IMR-90 (cell line): ENCODE results near the gene LRRTM4. TPM values are rescaled to one million over a fixed set of nuclear protein-coding genes. Genes with fewer than 3 reads are reported as not detected.

ENCODE experiments used
- ATAC-seq: fragments of 200-7000 bp; cut with Tn5 transposase; 2 replicates; pipeline ENCODE4 v1.9.1; 2020; ENCODE audit warnings: low read depth, mild to moderate bottlenecking, moderate library complexity
- BruUV-seq: library from RNA; stranded (reverse); fragments of 400-500 nt; replicated peaks from 2 replicates; lab custom pipeline; 2021; lab: Mats Ljungman, UMichigan
- CTCF ChIA-PET: fragments of 300-600 bp; formaldehyde crosslinking; extraction: SDS; loops from one replicate; lab custom pipeline; 2021; ENCODE audit warnings: antibody characterized with exemption; lab: Yijun Ruan, JAX
- POLR2A ChIA-PET: fragments of 300-600 bp; sonication (Branson Sonifier 250); formaldehyde crosslinking; loops from one replicate; lab custom pipeline; 2022; ENCODE audit warnings: antibody characterized with exemption; ENCODE audit not compliant: unreplicated experiment; lab: Charles Lee
- DNase-seq: peaks from one replicate; pipeline ENCODE4 v3.0.0; 2013
- H2AFZ ChIP-seq: replicated peaks from 2 replicates; pipeline ENCODE3; 2013; ENCODE audit warnings: low read length, mild to moderate bottlenecking; ENCODE audit not compliant: poor library complexity
- H2AK5ac ChIP-seq: 2 replicates; pipeline ENCODE4 v1.6.1; 2013; ENCODE audit warnings: low read depth, low read length, inconsistent platforms
- H2AK9ac ChIP-seq: replicated peaks from 2 replicates; pipeline ENCODE3; 2013; ENCODE audit warnings: mild to moderate bottlenecking, low read depth, low read length, moderate library complexity; ENCODE audit not compliant: poor library complexity
- H2BK120ac ChIP-seq: 2 replicates; pipeline ENCODE4 v1.6.1; 2013; ENCODE audit warnings: low read depth, low read length, inconsistent platforms
- H2BK15ac ChIP-seq: 3 replicates; pipeline ENCODE4 v1.6.1; 2013; ENCODE audit warnings: low read depth, low read length, inconsistent platforms
- H2BK20ac ChIP-seq: 2 replicates; pipeline ENCODE4 v1.6.1; 2013; ENCODE audit warnings: low read depth, mild to moderate bottlenecking, inconsistent platforms, low read length, moderate library complexity
- H2BK5ac ChIP-seq: 2 replicates; pipeline ENCODE4 v1.6.1; 2013; ENCODE audit warnings: mild to moderate bottlenecking, low read depth, low read length, inconsistent platforms; ENCODE audit not compliant: poor library complexity, severe bottlenecking
- H3K14ac ChIP-seq: replicated peaks from 2 replicates; pipeline ENCODE4 v1.6.1; 2013; ENCODE audit warnings: low read depth, low read length, inconsistent platforms
- H3K18ac ChIP-seq: 2 replicates; pipeline ENCODE4 v1.6.1; 2013; ENCODE audit warnings: low read depth, low read length, control low read depth
- H3K23ac ChIP-seq: 2 replicates; pipeline ENCODE4 v1.6.1; 2013; ENCODE audit warnings: low read depth, low read length, inconsistent platforms
- H3K27ac ChIP-seq: 2 replicates; pipeline ENCODE4 v1.5.1; 2013; ENCODE audit warnings: mild to moderate bottlenecking, control low read depth, low read length; ENCODE audit not compliant: insufficient read depth
- H3K27me3 ChIP-seq: 2 replicates; pipeline ENCODE4 v1.6.1; 2013; ENCODE audit warnings: low read length; ENCODE audit not compliant: control insufficient read depth, insufficient read depth
- H3K36me3 ChIP-seq: 2 replicates; pipeline ENCODE4 v1.6.1; 2013; ENCODE audit warnings: low read length, mixed read lengths; ENCODE audit not compliant: control insufficient read depth, insufficient read depth
- H3K4ac ChIP-seq: 2 replicates; pipeline ENCODE4 v1.6.1; 2013; ENCODE audit warnings: low read depth, low read length, inconsistent platforms
- H3K4me1 ChIP-seq: 2 replicates; pipeline ENCODE4 v1.6.1; 2013; ENCODE audit warnings: low read length, mixed read lengths; ENCODE audit not compliant: control insufficient read depth, insufficient read depth
- H3K4me2 ChIP-seq: 2 replicates; pipeline ENCODE4 v1.6.1; 2013; ENCODE audit warnings: low read depth, mild to moderate bottlenecking, control low read depth, low read length, moderate library complexity
- H3K4me3 ChIP-seq: 2 replicates; pipeline ENCODE4 v1.5.1; 2013; ENCODE audit warnings: low read depth, mild to moderate bottlenecking, control low read depth, low read length, moderate library complexity; ENCODE audit not compliant: insufficient read depth
- H3K56ac ChIP-seq: 2 replicates; pipeline ENCODE4 v1.6.1; 2013; ENCODE audit warnings: low read length, inconsistent platforms; ENCODE audit not compliant: insufficient read depth; ENCODE audit errors: extremely low read depth
- H3K79me1 ChIP-seq, 2 experiments: 2 replicates each; pipeline ENCODE4 v1.6.1; 2013; ENCODE audit warnings: low read length in 2 of 2, inconsistent platforms in 1 of 2, low read depth in 1 of 2
- H3K9ac ChIP-seq: 2 replicates; pipeline ENCODE4 v1.6.1; 2013; ENCODE audit warnings: low read depth, low read length, control low read depth
- H3K9me1 ChIP-seq: 2 replicates; pipeline ENCODE4 v1.6.1; 2013; ENCODE audit warnings: low read length, inconsistent platforms; ENCODE audit not compliant: insufficient read depth
- H3K9me3 ChIP-seq: 2 replicates; pipeline ENCODE4 v1.6.1; 2013; ENCODE audit warnings: low read length; ENCODE audit not compliant: control insufficient read depth, insufficient read depth
- H4K20me1 ChIP-seq: 2 replicates; pipeline ENCODE4 v1.6.1; 2013; ENCODE audit warnings: low read length, inconsistent platforms; ENCODE audit not compliant: insufficient read depth
- H4K5ac ChIP-seq: 2 replicates; pipeline ENCODE4 v1.6.1; 2013; ENCODE audit warnings: mild to moderate bottlenecking, low read depth, low read length, control low read depth
- H4K8ac ChIP-seq, 2 experiments: 2 replicates each; pipeline ENCODE4 v1.6.1; 2013; ENCODE audit warnings: low read depth in 2 of 2, low read length in 2 of 2, control low read depth in 1 of 2, inconsistent platforms in 1 of 2
- H4K91ac ChIP-seq: 2 replicates; pipeline ENCODE4 v1.6.1; 2013; ENCODE audit warnings: low read depth, low read length, inconsistent platforms; ENCODE audit not compliant: insufficient read depth
- BHLHE40 ChIP-seq: fragments of 150-350 bp; IDR thresholded peaks from 2 replicates; pipeline ENCODE4 v1.6.1; 2016; ENCODE audit warnings: mild to moderate bottlenecking, low read depth, low read length
- FOS ChIP-seq: fragments of 150-350 bp; IDR thresholded peaks from 2 replicates; pipeline ENCODE4 v1.6.1; 2016; ENCODE audit warnings: low read depth, low read length
- MAFK ChIP-seq: IDR thresholded peaks from 2 replicates; pipeline ENCODE4 v1.6.1; 2012; ENCODE audit warnings: low read depth, low read length, improper control_type of control experiment
- MAZ ChIP-seq: IDR thresholded peaks from 2 replicates; pipeline ENCODE4 v1.6.1; 2012; ENCODE audit warnings: low read depth, mild to moderate bottlenecking, low read length, improper control_type of control experiment, moderate library complexity, borderline replicate concordance
- NFE2L2 ChIP-seq: fragments of 150-350 bp; IDR thresholded peaks from 2 replicates; pipeline ENCODE4 v1.6.1; 2016; ENCODE audit warnings: low read depth, mild to moderate bottlenecking, low read length
- WGBS, 2 experiments: methylation state at CpG; one replicate each; pipeline versions ENCODE4 v1.1.5 to v1.1.7; 2013; ENCODE audit warnings: missing lambda C conversion rate in 2 of 2; ENCODE audit not compliant: insufficient read length in 1 of 2; ENCODE audit errors: extremely low coverage in 2 of 2; 5-methylcytosine and 5-hydroxymethylcytosine counted together
- dilution Hi-C: fragments of 300-500 bp; cut with HindIII; formaldehyde crosslinking; loops from one replicate; pipeline ENCODE4 v1.14.3; 2018; ENCODE audit warnings: low sequenced_read_pairs; ENCODE audit not compliant: unreplicated experiment
- in situ Hi-C: fragments of 300-500 bp; cut with MboI; formaldehyde crosslinking; loops from 3 replicates; pipeline ENCODE4 v1.14.3; 2019; ENCODE audit warnings: low sequenced_read_pairs, inconsistent platforms, mixed read lengths
- intact Hi-C: fragments of 100-400 bp; cut with micrococcal nuclease; formaldehyde crosslinking; loops from 2 replicates; pipeline ENCODE4 v1.10.0; 2022
- polyA plus RNA-seq, 3 experiments: library from polyadenylated mRNA; depleted of rRNA; stranded (reverse); fragments of >200 nt; gene quantifications; 2 replicates each; pipeline ENCODE4 v1.2.3, GENCODE V29; 2012; ENCODE audit warnings: low replicate concordance in 1 of 3
- total RNA-seq: library from RNA; depleted of rRNA; stranded (reverse); fragments of >200 nt; gene quantifications from 2 replicates; pipeline ENCODE4 v1.2.3, GENCODE V29; 2012
- TF ChIP-seq, protein P1 (sequence below): conservative IDR thresholded peaks from 2 replicates; pipeline ENCODE4 v1.5.1; 2012; ENCODE audit warnings: mild to moderate bottlenecking, low read depth, low read length, improper control_type of control experiment

Gene LRRTM4
- total and polyA plus RNA-seq, 2 of the 4 experiments (the other 2 are of a cell fraction): not detected

GRCh38 chr2:77566131-77566530, 44.0 kb upstream of the LRRTM4 start:
- H3K36me3 ChIP-seq: no peaks in the 10 kb centered on the region
- H3K23ac ChIP-seq: no peak overlapping the region
- CTCF ChIA-PET: no interaction called here
- H3K9ac ChIP-seq: no peak overlapping the region
- no peak for ATAC-seq
- H4K8ac ChIP-seq: no peak overlapping the region
- BruUV-seq: no TSS peak
- no peak overlapping the region for H2BK15ac ChIP-seq
- no peaks in the 10 kb centered on the region for H4K20me1 ChIP-seq
- H3K4me3 ChIP-seq: no peak overlapping the region
- H3K18ac ChIP-seq: no peak overlapping the region
- no peak overlapping the region for H4K91ac ChIP-seq
- no CpG with 5 or more reads among the region's 1 CpG for WGBS, 2 experiments
- no peaks in the 10 kb centered on the region for H3K79me1 ChIP-seq
- no peak overlapping the region for H3K27ac ChIP-seq
- H2BK120ac ChIP-seq: no peak overlapping the region
- POLR2A ChIA-PET: no interaction called here
- intact Hi-C loops: no loop called here
- no peak overlapping the region for H3K4me2 ChIP-seq
- no peak overlapping the region for H3K4ac ChIP-seq
- H3K9me1 ChIP-seq: no peaks in the 10 kb centered on the region
- H4K5ac ChIP-seq: no peak overlapping the region
- in situ Hi-C loops: no loop called here
- no peaks in the 10 kb centered on the region for H3K27me3 ChIP-seq
- H2AK5ac ChIP-seq: no peak overlapping the region
- no peaks in the 10 kb centered on the region for H3K4me1 ChIP-seq
- no peak overlapping the region for H2BK5ac ChIP-seq
- no peak overlapping the region for H2AK9ac ChIP-seq
- dilution Hi-C loops: no loop called here
- H3K9me3 ChIP-seq: peaks cover 4% of the 10 kb centered on the region; the same call in 1 of the 2 replicates
- no peak overlapping the region for H2BK20ac ChIP-seq
- H2AFZ ChIP-seq: no peak overlapping the region
- no peak for DNase-seq
- H3K56ac ChIP-seq: no peak overlapping the region
- H3K14ac ChIP-seq: no peak overlapping the region
- TF ChIP-seq MAFK: no peak
- no peak for TF ChIP-seq FOS
- no peak for TF ChIP-seq BHLHE40
- TF ChIP-seq, protein P1, sequence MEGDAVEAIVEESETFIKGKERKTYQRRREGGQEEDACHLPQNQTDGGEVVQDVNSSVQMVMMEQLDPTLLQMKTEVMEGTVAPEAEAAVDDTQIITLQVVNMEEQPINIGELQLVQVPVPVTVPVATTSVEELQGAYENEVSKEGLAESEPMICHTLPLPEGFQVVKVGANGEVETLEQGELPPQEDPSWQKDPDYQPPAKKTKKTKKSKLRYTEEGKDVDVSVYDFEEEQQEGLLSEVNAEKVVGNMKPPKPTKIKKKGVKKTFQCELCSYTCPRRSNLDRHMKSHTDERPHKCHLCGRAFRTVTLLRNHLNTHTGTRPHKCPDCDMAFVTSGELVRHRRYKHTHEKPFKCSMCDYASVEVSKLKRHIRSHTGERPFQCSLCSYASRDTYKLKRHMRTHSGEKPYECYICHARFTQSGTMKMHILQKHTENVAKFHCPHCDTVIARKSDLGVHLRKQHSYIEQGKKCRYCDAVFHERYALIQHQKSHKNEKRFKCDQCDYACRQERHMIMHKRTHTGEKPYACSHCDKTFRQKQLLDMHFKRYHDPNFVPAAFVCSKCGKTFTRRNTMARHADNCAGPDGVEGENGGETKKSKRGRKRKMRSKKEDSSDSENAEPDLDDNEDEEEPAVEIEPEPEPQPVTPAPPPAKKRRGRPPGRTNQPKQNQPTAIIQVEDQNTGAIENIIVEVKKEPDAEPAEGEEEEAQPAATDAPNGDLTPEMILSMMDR: no peak
- TF ChIP-seq MAZ: no peak
- TF ChIP-seq NFE2L2: no peak
